Testis (tissue), 3 donors: Measurements from ENCODE around the gene MNT. TPM values are rescaled to one million over a fixed set of nuclear protein-coding genes. Genes with fewer than 3 reads are reported as not detected.

Experiments used
- DNase-seq: peaks from one replicate; pipeline ENCODE4 v3.0.0-alpha.2; 2019
- H3K27ac ChIP-seq, 2 donors: fragments of 200-600 bp; sonication (generic); one replicate each; pipeline ENCODE4 v1.5.1; 2019
- H3K27me3 ChIP-seq: fragments of 200-600 bp; sonication (generic); one replicate; pipeline ENCODE4 v1.5.1; 2019
- H3K36me3 ChIP-seq: fragments of 200-600 bp; sonication (generic); one replicate; pipeline ENCODE4 v1.5.1; 2017; ENCODE audit warnings: low read depth; ENCODE audit errors: missing control alignments
- H3K4me1 ChIP-seq: fragments of 200-600 bp; sonication (generic); one replicate; pipeline ENCODE4 v1.5.1; 2019
- H3K4me3 ChIP-seq, 2 donors: fragments of 200-600 bp; sonication (generic); one replicate each; pipeline ENCODE4 v1.5.1; 2017 to 2019
- H3K9me3 ChIP-seq: fragments of 200-600 bp; sonication (generic); one replicate; pipeline ENCODE4 v1.5.1; 2017
- CTCF ChIP-seq, 3 experiments: fragments of 450-650 bp in 2 of 3; fragments of 200-600 bp in 1 of 3; sonication (generic) in 1 of 3; IDR thresholded peaks; one replicate each; pipeline ENCODE4 v1.5.1; 2016 to 2019; ENCODE audit warnings: antibody characterized with exemption in 3 of 3, mild to moderate bottlenecking in 2 of 3, moderate library complexity in 1 of 3
- POLR2A ChIP-seq: fragments of 450-650 bp; IDR thresholded peaks from one replicate; pipeline ENCODE4 v1.6.1; 2017; ENCODE audit warnings: antibody characterized with exemption, mild to moderate bottlenecking, moderate library complexity
- WGBS, 2 donors: methylation state at CpG; one replicate each; pipeline ENCODE4 v1.1.5; 2018; 5-methylcytosine and 5-hydroxymethylcytosine counted together
- intact Hi-C: fragments of 100-400 bp; cut with DNase I; formaldehyde crosslinking; loops from one replicate; pipeline ENCODE4 v1.15.1; 2023; ENCODE audit warnings: low total_unique reads
- polyA plus RNA-seq: library from polyadenylated mRNA; stranded (reverse); fragments of 350-450 nt; fragmentation: Illumina TruSeq; extraction: RNeasy Lipid Tissue Mini Kit (QIAGEN cat#74804); gene quantifications from one replicate; pipeline ENCODE4 v1.2.3, GENCODE V29; 2014; ENCODE audit warnings: low read depth, low replicate concordance; ENCODE audit not compliant: insufficient read depth
- total RNA-seq, 2 donors: library from RNA; depleted of rRNA; stranded (reverse); fragments of >200 nt; gene quantifications; one replicate each; pipeline ENCODE4 v1.2.3, GENCODE V29; 2016

Gene MNT
- total and polyA plus RNA-seq, 3 donors from 2014 or later = 27.9 to 67.7 (median 46.3) TPM

DNA sequence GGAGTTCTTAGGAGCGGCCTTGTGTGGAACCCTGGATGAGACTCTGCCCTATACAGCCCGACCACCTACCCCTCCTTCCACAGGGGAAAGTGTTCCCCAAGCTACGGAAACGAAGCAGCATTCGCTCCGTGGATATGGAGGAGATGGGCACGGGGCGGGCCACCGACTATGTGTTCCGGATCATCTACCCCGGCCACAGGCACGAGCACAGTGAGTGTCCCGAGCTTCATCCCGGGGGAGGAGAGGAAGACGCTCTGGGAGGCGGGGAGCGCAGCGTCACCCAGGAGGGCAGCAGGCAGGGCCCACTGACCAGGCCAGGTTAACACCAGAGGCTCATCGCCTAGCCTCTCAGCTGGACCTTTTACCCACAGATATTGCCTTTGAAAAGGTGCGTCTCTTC, 35.7 kb downstream of the MNT start:
- TF ChIP-seq POLR2A (no peak), CTCF (IDR thresholded peaks at IDR 0.05) (no peak)
- WGBS, 2 donors = 88 to 93% methylated on average over 17 to 20 of the region's 20 CpGs
- Histone ChIP-seq H3K4me1 (no peaks in the 10 kb centered on the region), H3K9me3 (no peaks in the 10 kb centered on the region), H3K4me3 (no peak overlapping the region), H3K36me3 (no peaks in the 10 kb centered on the region), H3K27ac (no peak overlapping the region), H3K27me3 (no peaks in the 10 kb centered on the region)
- intact Hi-C loops = no loop called here
- DNase-seq = no peak

GRCh38 chr17:2364763-2365116, 36.1 kb downstream of the MNT start:
- Histone ChIP-seq H3K4me1 (no peaks in the 10 kb centered on the region), H3K27ac (no peak overlapping the region), H3K9me3 (no peaks in the 10 kb centered on the region), H3K4me3 (no peak overlapping the region), H3K36me3 (no peaks in the 10 kb centered on the region), H3K27me3 (no peaks in the 10 kb centered on the region)
- 87 to 90% methylated on average over 3 to 12 of the region's 12 CpGs for WGBS, 2 donors
- no peak for DNase-seq
- intact Hi-C loops = no loop called here
- TF ChIP-seq POLR2A = no peak
- no peak for TF ChIP-seq CTCF (IDR thresholded peaks at IDR 0.05)

GRCh38 chr17:2363851-2364762, 36.8 kb downstream of the MNT start:
- H3K9me3 ChIP-seq = no peaks in the 10 kb centered on the region
- no peak overlapping the region for H3K27ac ChIP-seq
- TF ChIP-seq CTCF (IDR thresholded peaks at IDR 0.05) (no peak), POLR2A (no peak)
- no peaks in the 10 kb centered on the region for H3K36me3 ChIP-seq
- H3K27me3 ChIP-seq = no peaks in the 10 kb centered on the region
- WGBS, 2 donors = 89 to 94% methylated on average over 20 to 26 of the region's 26 CpGs
- no peak overlapping the region for H3K4me3 ChIP-seq
- no peaks in the 10 kb centered on the region for H3K4me1 ChIP-seq
- intact Hi-C loops = no loop called here
- no peak for DNase-seq

DNA sequence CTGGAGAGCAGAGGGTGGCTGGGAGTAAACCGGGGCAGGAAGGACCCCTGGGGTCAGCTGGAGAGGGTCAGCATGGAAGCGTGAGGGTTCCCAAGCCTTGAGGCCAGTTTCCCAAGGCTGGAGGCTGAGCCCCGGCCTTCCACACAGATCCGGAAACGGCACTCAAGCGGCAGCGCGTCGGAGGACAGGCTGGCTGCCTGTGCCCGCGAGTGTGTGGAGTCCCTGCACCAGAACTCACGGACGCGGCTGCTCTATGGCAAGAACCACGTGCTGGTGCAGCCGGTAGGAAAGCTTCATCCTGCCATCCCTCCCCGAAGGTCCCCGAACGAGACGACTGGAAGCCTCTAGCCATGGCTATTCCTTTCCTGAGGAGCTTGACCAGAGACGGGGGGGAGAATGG, 37.5 kb downstream of the MNT start:
- H3K36me3 ChIP-seq = no peaks in the 10 kb centered on the region
- TF ChIP-seq CTCF (IDR thresholded peaks at IDR 0.05) = no peak
- no peak for TF ChIP-seq POLR2A
- H3K27ac ChIP-seq = no peak overlapping the region
- no peaks in the 10 kb centered on the region for H3K9me3 ChIP-seq
- no peak for DNase-seq
- H3K4me3 ChIP-seq = no peak overlapping the region
- intact Hi-C loops = no loop called here
- 83 to 95% methylated on average over 1 to 21 of the region's 21 CpGs for WGBS, 2 donors
- H3K4me1 ChIP-seq = no peaks in the 10 kb centered on the region
- H3K27me3 ChIP-seq = no peaks in the 10 kb centered on the region

DNA sequence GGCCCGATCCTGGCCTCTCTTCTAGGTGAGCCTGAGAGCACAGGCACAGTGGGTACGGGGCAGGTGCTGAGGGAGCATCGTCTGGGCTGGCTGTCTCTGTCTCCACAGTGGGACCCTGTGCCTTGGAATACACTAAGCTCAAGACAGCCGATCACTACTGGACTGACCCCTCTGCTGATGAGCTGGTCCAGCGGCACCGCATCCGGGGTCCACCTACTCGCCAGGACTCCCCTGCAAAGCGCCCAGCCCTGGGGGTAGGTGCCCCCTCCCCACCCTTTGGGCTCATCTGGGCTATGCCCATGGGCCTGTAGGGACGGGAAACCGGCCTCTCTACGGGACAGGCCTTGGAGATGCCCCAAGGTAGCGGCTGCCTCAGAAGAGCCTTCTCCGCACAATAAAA, 38.0 kb downstream of the MNT start:
- Histone ChIP-seq H3K27ac (no peak overlapping the region), H3K9me3 (no peaks in the 10 kb centered on the region), H3K4me3 (no peak overlapping the region), H3K27me3 (no peaks in the 10 kb centered on the region), H3K4me1 (no peaks in the 10 kb centered on the region), H3K36me3 (no peaks in the 10 kb centered on the region)
- TF ChIP-seq CTCF (IDR thresholded peaks at IDR 0.05) (no peak), POLR2A (no peak)
- no peak for DNase-seq
- 98 to 100% methylated on average over 6 to 14 of the region's 14 CpGs for WGBS, 2 donors
- intact Hi-C loops = no loop called here
